ENCODE results near the gene MKLN1.

Gene MKLN1

GRCh38 chr7:131381069-131381838 lies 53.6 kb downstream of the MKLN1 start:
- TF ChIP-seq, protein P1, sequence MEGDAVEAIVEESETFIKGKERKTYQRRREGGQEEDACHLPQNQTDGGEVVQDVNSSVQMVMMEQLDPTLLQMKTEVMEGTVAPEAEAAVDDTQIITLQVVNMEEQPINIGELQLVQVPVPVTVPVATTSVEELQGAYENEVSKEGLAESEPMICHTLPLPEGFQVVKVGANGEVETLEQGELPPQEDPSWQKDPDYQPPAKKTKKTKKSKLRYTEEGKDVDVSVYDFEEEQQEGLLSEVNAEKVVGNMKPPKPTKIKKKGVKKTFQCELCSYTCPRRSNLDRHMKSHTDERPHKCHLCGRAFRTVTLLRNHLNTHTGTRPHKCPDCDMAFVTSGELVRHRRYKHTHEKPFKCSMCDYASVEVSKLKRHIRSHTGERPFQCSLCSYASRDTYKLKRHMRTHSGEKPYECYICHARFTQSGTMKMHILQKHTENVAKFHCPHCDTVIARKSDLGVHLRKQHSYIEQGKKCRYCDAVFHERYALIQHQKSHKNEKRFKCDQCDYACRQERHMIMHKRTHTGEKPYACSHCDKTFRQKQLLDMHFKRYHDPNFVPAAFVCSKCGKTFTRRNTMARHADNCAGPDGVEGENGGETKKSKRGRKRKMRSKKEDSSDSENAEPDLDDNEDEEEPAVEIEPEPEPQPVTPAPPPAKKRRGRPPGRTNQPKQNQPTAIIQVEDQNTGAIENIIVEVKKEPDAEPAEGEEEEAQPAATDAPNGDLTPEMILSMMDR (IDR thresholded peaks at IDR 0.05; ENCODE audit: insufficient read depth, missing control alignments) = no peak
- DNase-seq (ENCODE audit: insufficient read length, low spot score) (no peak), FAIRE-seq (peak; percentile 35)

DNA sequence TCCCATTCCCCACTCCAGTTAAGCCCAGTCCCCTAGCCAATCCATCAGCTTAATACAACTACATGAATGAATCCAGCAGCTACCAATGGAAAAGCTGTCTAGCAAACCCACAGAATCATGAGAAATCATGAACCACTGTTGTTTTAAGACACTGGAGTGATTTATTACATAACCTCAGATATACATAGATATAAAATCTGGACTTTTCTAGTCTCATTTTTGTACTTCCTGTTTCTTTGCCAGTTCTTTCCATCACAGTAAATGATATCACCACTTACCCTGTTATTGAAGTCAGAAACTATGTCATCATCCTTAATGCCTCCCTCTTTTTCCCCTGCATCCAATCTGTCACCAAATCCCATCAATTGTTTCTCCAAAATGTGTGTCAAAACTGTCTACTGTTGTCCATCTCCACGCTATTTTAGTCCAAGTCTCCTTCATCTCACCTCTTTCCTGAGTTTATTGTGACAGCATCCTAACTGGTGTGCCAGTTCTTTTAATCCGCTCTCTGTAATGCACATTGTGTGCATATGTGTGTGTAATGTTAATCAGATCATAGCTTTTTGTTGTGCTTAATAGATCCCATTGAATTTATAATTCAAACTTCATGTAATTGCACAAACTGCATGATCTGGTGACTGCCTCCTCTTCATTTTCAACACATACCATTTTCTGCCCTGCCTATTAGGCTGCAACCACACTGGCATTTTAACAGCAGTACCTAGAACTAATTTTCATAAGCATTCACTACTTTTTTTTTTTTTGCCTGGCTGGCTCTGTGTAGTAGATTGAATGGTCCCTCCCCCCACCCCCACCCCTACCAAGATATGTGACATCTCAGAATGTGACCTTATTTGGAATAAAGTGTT lies 56.0 kb downstream of the MKLN1 start:
- TF ChIP-seq, protein P1 (IDR thresholded peaks at IDR 0.05; ENCODE audit: insufficient read depth, missing control alignments) = no peak
- FAIRE-seq (no peak), DNase-seq (ENCODE audit: insufficient read length, low spot score) (no peak)

DNA sequence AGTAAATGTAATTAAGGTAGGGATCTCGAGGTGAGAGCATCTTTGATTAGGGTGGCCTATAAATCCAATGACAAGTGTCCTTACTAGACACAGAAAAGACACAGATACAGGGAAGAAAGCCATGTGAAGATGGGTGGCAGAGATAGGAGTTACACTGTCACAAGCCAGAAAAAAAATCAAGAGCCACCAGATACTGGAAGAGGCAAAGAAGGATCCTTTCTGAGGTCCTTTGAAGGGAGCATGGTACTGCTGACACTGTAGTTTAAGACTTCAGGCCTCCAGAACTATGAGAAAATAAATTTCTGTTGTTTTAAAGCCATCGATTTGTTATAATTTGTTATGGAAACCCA lies 56.6 kb downstream of the MKLN1 start:
- DNase-seq (ENCODE audit: insufficient read length, low spot score) (no peak), FAIRE-seq (no peak)
- TF ChIP-seq, protein P1 (IDR thresholded peaks at IDR 0.05; ENCODE audit: insufficient read depth, missing control alignments) = no peak

DNA sequence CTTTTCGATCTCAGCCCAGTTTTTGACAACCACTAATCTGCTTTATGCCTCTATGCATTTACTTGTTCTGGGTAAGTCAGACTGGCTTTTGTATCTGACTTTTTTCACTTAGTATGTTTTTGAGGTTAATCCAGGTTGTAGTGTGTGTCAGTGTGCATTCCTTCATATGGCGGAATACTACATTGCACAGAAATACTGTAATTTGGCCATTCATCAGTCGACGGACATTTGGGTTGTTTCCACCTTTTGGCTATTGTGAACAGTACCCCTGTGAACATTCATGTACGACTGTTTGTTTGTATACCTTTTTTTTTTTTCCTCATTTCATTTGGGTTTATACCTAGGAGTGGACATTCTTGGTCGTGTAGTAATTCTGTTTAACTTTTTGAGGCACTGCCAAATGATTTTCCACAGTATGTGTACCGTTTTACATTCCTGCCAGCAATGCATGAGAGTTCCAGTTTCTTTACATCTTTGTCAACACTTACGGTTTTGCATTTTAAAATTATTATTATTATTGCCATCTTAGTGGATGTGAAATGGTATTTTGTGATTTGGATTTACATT lies 57.4 kb downstream of the MKLN1 start:
- FAIRE-seq (no peak), DNase-seq (ENCODE audit: insufficient read length, low spot score) (no peak)
- TF ChIP-seq, protein P1 (IDR thresholded peaks at IDR 0.05; ENCODE audit: insufficient read depth, missing control alignments) = no peak

- no peak for DNase-seq (ENCODE audit: insufficient read length, low spot score)
- TF ChIP-seq, protein P1 (IDR thresholded peaks at IDR 0.05; ENCODE audit: insufficient read depth, missing control alignments) = no peak
- no peak for FAIRE-seq
Measured at GRCh38 chr7:131388126-131388525, 60.5 kb downstream of the MKLN1 start.

- TF ChIP-seq, protein P1 (IDR thresholded peaks at IDR 0.05; ENCODE audit: insufficient read depth, missing control alignments) = no peak
- FAIRE-seq = no peak
- DNase-seq (ENCODE audit: insufficient read length, low spot score) = no peak
Measured at GRCh38 chr7:131390275-131390674, 62.6 kb downstream of the MKLN1 start.

All from D721Med (cell line).